SK-N-SH (cell line): ENCODE measurements around the gene DIAPH1.

Source experiments
- CTCF ChIP-seq: fragments of 200-600 bp; sonication (generic); IDR thresholded peaks from 2 replicates; pipeline ENCODE4 v1.6.1; 2017; ENCODE audit warnings: antibody characterized with exemption, mild to moderate bottlenecking, moderate library complexity
- FOSL2 ChIP-seq: IDR thresholded peaks from 2 replicates; pipeline ENCODE4 v1.4.0; 2012; ENCODE audit warnings: low read depth, mild to moderate bottlenecking, moderate library complexity, borderline replicate concordance
- FOXJ3 ChIP-seq: sonication (generic); formaldehyde crosslinking; IDR thresholded peaks from 2 replicates; pipeline ENCODE4 v1.5.1; 2020; ENCODE audit warnings: mild to moderate bottlenecking, missing genetic modification reagents
- GATA2 ChIP-seq: sonication (generic); formaldehyde crosslinking; IDR thresholded peaks from 2 replicates; pipeline ENCODE4 v1.5.0; 2020; ENCODE audit warnings: mild to moderate bottlenecking, missing genetic modification reagents
- JUND ChIP-seq: IDR thresholded peaks from 2 replicates; pipeline ENCODE4 v1.4.0; 2012
- NFIC ChIP-seq: IDR thresholded peaks from 2 replicates; pipeline ENCODE4 v1.4.0; 2012; ENCODE audit warnings: borderline replicate concordance
- POLR2AphosphoS5 ChIP-seq: IDR thresholded peaks from 2 replicates; pipeline ENCODE4 v1.6.1; 2012; ENCODE audit warnings: low read depth, low read length
- TAF1 ChIP-seq: IDR thresholded peaks from 2 replicates; pipeline ENCODE4 v1.6.1; 2012; ENCODE audit warnings: low read depth, mild to moderate bottlenecking, low read length, moderate library complexity, borderline replicate concordance
- TCF12 ChIP-seq: IDR thresholded peaks from 2 replicates; pipeline ENCODE4 v1.4.0; 2012
- USF2 ChIP-seq: fragments of 150-350 bp; IDR thresholded peaks from 2 replicates; pipeline ENCODE4 v1.6.1; 2017; ENCODE audit warnings: antibody characterized with exemption, low read length, low read depth, borderline replicate concordance

DNA sequence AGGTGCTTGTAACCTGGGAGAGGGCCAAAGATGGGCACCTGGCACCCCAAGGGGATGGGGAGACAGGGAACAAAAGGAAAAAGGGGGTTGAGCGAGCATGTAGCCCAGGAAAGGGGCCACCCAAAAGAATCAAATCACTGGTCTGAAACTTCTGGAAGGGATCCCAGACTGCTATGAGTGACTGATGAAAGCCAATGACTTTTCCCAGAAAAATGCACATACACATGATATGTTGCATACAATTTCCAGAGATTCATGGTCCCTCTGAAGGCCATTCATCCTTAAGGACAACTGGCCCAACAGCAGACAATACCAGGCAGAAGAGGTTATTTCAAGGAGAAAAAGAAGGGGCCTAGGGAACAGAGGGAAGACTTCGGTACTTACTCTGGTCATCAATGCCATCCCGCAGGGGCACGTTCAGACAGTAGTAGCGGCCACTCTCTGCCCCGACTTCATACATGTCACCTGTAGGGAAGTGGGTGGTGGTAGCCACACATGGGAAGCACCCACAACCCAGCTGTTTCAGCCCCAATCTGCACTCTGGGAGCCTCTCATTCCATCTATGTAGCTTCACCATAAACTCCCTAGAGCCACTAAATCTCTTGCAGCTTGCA, 9.5 kb upstream of the DIAPH1 start:
- TF ChIP-seq CTCF (no peak), USF2 (no peak), GATA2 (CRISPR knock-in tag) (no peak), POLR2AphosphoS5 (no peak), JUND (no peak), FOSL2 (no peak), NFIC (no peak), FOXJ3 (CRISPR knock-in tag) (no peak), TCF12 (no peak), TAF1 (no peak)
